Head of caudate nucleus (tissue), 42 donors: ENCODE results near the gene TMEM132D.

Experiments used
- DNase-seq, 42 donors: peaks; one replicate each; pipeline versions ENCODE4 v3.0.0 to v3.0.0-alpha.2; 2020 to 2021; ENCODE audit warnings: mixed read lengths in 7 of 42
- intact Hi-C: fragments of 100-400 bp; cut with DNase I; formaldehyde crosslinking; loops from one replicate; pipeline ENCODE4 v1.15.0; 2022

The TMEM132D gene

GRCh38 chr12:129772501-129773493 lies 131.0 kb downstream of the TMEM132D start:
- DNase-seq: peak in 40 of 42 donors; percentile 4 to 76 (median 44)

GRCh38 chr12:129771238-129771637 lies 132.6 kb downstream of the TMEM132D start:
- intact Hi-C loops: no loop called here
- DNase-seq: no peak

More at GRCh38 chr12:129772501-129773493, 131.0 kb downstream of the TMEM132D start:
- intact Hi-C loops: no loop called here

- DNase-seq: no peak
- intact Hi-C loops: no loop called here
These were observed 138.1 kb downstream of the TMEM132D start for GRCh38 chr12:129765719-129766118.

GRCh38 chr12:129762436-129762835 lies 141.4 kb downstream of the TMEM132D start:
- no peak for DNase-seq
- intact Hi-C loops: no loop called here

- no peak for DNase-seq
- intact Hi-C loops: no loop called here
These were observed 150.2 kb downstream of the TMEM132D start for GRCh38 chr12:129753586-129753985.

GRCh38 chr12:129750421-129750820 lies 153.4 kb downstream of the TMEM132D start:
- DNase-seq: no peak
- intact Hi-C loops: no loop called here

- intact Hi-C loops: no loop called here
- DNase-seq: peak in 19 of 42 donors; percentile 6 to 59 (median 27)
These were observed 157.5 kb downstream of the TMEM132D start for GRCh38 chr12:129746318-129746717.

- peak in 1 of 42 donors; percentile 18 for DNase-seq
- intact Hi-C loops: no loop called here
These were observed 174.7 kb downstream of the TMEM132D start for GRCh38 chr12:129729170-129729569.

- DNase-seq: peak in 7 of 42 donors; percentile 6 to 37 (median 20)
- intact Hi-C loops: no loop called here
These were observed 176.7 kb downstream of the TMEM132D start for GRCh38 chr12:129727100-129727499.

GRCh38 chr12:129723260-129723659 lies 180.6 kb downstream of the TMEM132D start:
- peak in 1 of 42 donors; percentile 27 for DNase-seq
- intact Hi-C loops: no loop called here

- DNase-seq: peak in 1 of 42 donors; percentile 7
- intact Hi-C loops: no loop called here
These were observed 183.2 kb downstream of the TMEM132D start for GRCh38 chr12:129720618-129721017.

GRCh38 chr12:129719416-129719815 lies 184.4 kb downstream of the TMEM132D start:
- intact Hi-C loops: no loop called here
- peak in 1 of 42 donors; percentile 21 for DNase-seq

- DNase-seq: no peak
- intact Hi-C loops: no loop called here
These were observed 186.4 kb downstream of the TMEM132D start for GRCh38 chr12:129717438-129717837.

GRCh38 chr12:129716825-129717224 lies 187.0 kb downstream of the TMEM132D start:
- peak in 1 of 42 donors; percentile 19 for DNase-seq
- intact Hi-C loops: no loop called here

GRCh38 chr12:129706716-129707115 lies 197.1 kb downstream of the TMEM132D start:
- no peak for DNase-seq
- intact Hi-C loops: no loop called here

GRCh38 chr12:129704232-129704830 lies 199.5 kb downstream of the TMEM132D start:
- DNase-seq: no peak
- intact Hi-C loops: no loop called here

- intact Hi-C loops: no loop called here
These were observed 202.2 kb downstream of the TMEM132D start for GRCh38 chr12:129701631-129702101.

GRCh38 chr12:129700036-129700435 lies 203.8 kb downstream of the TMEM132D start:
- no peak for DNase-seq
- intact Hi-C loops: no loop called here

More at GRCh38 chr12:129701631-129702101, 202.2 kb downstream of the TMEM132D start:
- DNase-seq: no peak

GRCh38 chr12:129696926-129697325 lies 206.9 kb downstream of the TMEM132D start:
- intact Hi-C loops: no loop called here
- DNase-seq: no peak

GRCh38 chr12:129696405-129696804 lies 207.4 kb downstream of the TMEM132D start:
- intact Hi-C loops: no loop called here
- no peak for DNase-seq
